ENCODE measurements around the gene OAF.
"Not testable (repeated sequence)": the region's sequence is repeated elsewhere in the genome, so short reads cannot be mapped to it uniquely, and the experiment has no call there.

The OAF gene

DNA sequence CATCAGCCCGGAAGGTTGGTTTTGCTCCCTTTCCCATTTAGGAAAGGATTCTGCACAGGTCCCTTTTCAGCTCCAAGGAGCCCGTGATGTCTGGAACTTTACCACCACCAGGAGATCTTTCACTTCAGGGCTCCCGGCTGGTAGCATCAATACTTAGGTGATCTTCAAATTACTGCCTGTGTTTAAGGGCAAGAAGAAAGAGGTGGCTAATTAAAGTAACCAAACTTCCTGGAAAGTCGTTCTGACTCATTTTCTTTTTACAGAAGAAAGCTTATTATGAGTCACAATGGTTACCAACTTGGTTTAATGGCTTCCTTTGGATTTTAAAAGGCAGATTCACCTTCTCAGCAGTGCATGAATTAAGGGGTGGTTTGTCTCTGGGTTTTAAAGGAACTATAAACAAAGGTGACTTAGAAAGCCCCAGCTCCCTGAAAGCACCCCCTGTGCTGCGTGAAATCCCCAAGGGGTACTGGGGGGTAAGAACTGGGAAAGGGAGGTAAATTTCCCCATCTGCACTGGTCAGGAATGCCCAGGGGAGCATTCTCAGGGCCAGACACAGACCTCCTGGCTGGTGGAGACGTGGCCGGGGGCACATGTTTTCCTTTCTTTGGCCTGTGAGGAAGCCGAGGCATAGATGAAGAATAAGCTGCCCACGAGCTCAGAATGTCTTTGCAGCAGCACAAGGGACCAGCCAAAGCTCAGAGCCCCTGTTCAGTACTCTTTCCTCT lies 37.9 kb downstream of the OAF start:
- DNase-seq (ENCODE audit: extremely low read depth, insufficient read length), result peak; percentile 81
- peak overlapping the region; percentile 29; the same call in 1 of the 2 replicates for H3K4me3 ChIP-seq (replicated peaks; ENCODE audit: low read depth, low read length)
- H3K36me3 ChIP-seq (ENCODE audit: control insufficient read depth, insufficient read depth, low read length), result no peaks in the 10 kb centered on the region
- H3K27me3 ChIP-seq (replicated peaks; ENCODE audit: control insufficient read depth, insufficient read depth, low read length), result no peaks in the 10 kb centered on the region; the same call in 1 of the 2 replicates
- TF ChIP-seq CTCF (IDR thresholded peaks at IDR 0.05; ENCODE audit: insufficient read depth, low read length, poor library complexity, severe bottlenecking), result no peak

GRCh38 chr11:120249279-120250262 lies 38.7 kb downstream of the OAF start:
- no peaks in the 10 kb centered on the region; the same call in 1 of the 2 replicates for H3K27me3 ChIP-seq (replicated peaks; ENCODE audit: control insufficient read depth, insufficient read depth, low read length)
- no peak overlapping the region for H3K4me3 ChIP-seq (replicated peaks; ENCODE audit: low read depth, low read length)
- TF ChIP-seq CTCF (IDR thresholded peaks at IDR 0.05; ENCODE audit: insufficient read depth, low read length, poor library complexity, severe bottlenecking), result no peak
- no peak for DNase-seq (ENCODE audit: extremely low read depth, insufficient read length)
- H3K36me3 ChIP-seq (ENCODE audit: control insufficient read depth, insufficient read depth, low read length), result no peaks in the 10 kb centered on the region

DNA sequence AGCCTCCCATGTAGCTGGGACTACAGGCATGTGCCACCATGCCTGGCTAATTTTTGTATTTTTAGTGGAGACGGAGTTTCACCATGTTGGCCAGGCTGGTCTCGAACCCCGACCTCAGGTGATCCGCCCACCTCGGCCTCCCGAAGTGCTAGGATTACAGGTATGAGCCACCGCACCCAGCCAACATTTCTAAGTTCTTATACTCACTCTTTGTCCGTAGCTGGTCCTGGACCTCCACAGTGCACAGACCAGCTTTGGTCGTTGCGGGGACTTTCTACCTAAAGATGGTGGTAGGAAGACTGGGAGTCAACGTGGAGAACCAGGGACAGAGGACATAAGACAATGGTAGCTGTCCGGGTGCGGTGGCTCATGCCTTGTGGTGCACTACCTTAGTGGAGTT lies 42.5 kb downstream of the OAF start:
- not testable (repeated sequence) for H3K27me3 ChIP-seq (replicated peaks; ENCODE audit: control insufficient read depth, insufficient read depth, low read length); H3K4me3 ChIP-seq (replicated peaks; ENCODE audit: low read depth, low read length); H3K36me3 ChIP-seq (ENCODE audit: control insufficient read depth, insufficient read depth, low read length); DNase-seq (ENCODE audit: extremely low read depth, insufficient read length)

DNA sequence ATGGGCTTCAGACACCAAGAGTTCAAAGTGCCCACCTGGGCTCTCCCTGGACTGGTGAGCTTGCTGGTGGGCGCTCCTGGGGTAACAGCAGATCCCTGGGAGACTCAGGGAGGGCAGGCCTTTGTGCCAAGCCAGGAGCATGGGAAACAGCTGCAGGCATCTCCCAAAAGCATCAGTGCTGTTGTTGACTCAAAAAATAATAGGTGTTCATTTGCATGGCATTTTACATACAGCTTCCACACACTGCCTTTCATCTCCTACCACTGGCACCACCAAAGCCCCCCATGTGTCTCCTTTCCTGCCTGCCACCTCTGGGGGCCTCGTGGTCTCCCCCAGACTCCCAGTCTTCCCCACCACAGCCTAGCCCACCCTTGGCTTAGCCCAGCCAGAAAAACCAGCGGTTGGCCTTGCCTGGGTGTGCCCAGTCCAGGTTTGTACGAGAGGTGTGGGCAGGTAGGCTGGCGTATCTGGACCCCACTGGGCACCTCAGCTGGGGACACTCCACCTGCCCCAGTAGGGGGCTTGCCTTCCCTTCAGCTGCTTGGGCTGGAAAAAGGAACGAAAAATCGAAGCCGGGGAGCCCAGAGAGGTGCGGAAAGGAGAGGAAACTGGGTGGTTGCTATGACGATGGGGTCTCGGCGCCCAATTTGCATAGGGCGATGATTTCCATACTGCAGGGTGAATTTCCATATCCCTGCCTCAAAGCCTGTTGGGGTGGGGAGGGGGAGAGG lies 44.1 kb downstream of the OAF start:
- H3K4me3 ChIP-seq (replicated peaks; ENCODE audit: low read depth, low read length), result no peak overlapping the region; the same call in 1 of the 2 replicates
- no peaks in the 10 kb centered on the region for H3K36me3 ChIP-seq (ENCODE audit: control insufficient read depth, insufficient read depth, low read length)
- peaks cover 2% of the 10 kb centered on the region for H3K27me3 ChIP-seq (replicated peaks; ENCODE audit: control insufficient read depth, insufficient read depth, low read length)
- no peak for DNase-seq (ENCODE audit: extremely low read depth, insufficient read length)
- no peak for TF ChIP-seq CTCF (IDR thresholded peaks at IDR 0.05; ENCODE audit: insufficient read depth, low read length, poor library complexity, severe bottlenecking)

- H3K27me3 ChIP-seq (replicated peaks; ENCODE audit: control insufficient read depth, insufficient read depth, low read length), result peaks cover 2% of the 10 kb centered on the region
- no peak for TF ChIP-seq CTCF (IDR thresholded peaks at IDR 0.05; ENCODE audit: insufficient read depth, low read length, poor library complexity, severe bottlenecking)
- H3K4me3 ChIP-seq (replicated peaks; ENCODE audit: low read depth, low read length), result no peak overlapping the region
- DNase-seq (ENCODE audit: extremely low read depth, insufficient read length), result no peak
- H3K36me3 ChIP-seq (ENCODE audit: control insufficient read depth, insufficient read depth, low read length), result no peaks in the 10 kb centered on the region
These were observed 44.7 kb downstream of the OAF start for GRCh38 chr11:120255519-120255866.
